KMS-11 (cell line): ENCODE data around the gene PRR11.

Source experiments
- H2AFZ ChIP-seq: fragments of 200-600 bp; sonication (generic); 2 replicates; pipeline ENCODE4 v1.6.1; 2016; ENCODE audit warnings: antibody characterized with exemption, mixed run types, low read depth
- H3K27ac ChIP-seq: fragments of 200-600 bp; sonication (generic); 2 replicates; pipeline ENCODE4 v1.6.1; 2016; ENCODE audit warnings: mild to moderate bottlenecking, mixed run types
- H3K27me3 ChIP-seq: fragments of 200-600 bp; sonication (generic); 2 replicates; pipeline ENCODE4 v1.6.1; 2017; ENCODE audit warnings: mild to moderate bottlenecking, low read depth, mixed run types, moderate library complexity; ENCODE audit not compliant: insufficient read depth
- H3K36me3 ChIP-seq: fragments of 200-600 bp; sonication (generic); 2 replicates; pipeline ENCODE4 v1.6.1; 2017; ENCODE audit warnings: mild to moderate bottlenecking, mixed run types; ENCODE audit not compliant: insufficient read depth
- H3K4me1 ChIP-seq: fragments of 200-600 bp; sonication (generic); 2 replicates; pipeline ENCODE4 v1.6.1; 2016; ENCODE audit warnings: mild to moderate bottlenecking, low read depth, mixed run types; ENCODE audit not compliant: poor library complexity, severe bottlenecking
- H3K4me2 ChIP-seq: fragments of 200-600 bp; sonication (generic); 2 replicates; pipeline ENCODE4 v1.7.0; 2016; ENCODE audit warnings: mild to moderate bottlenecking, mixed run types
- H3K4me3 ChIP-seq: fragments of 200-600 bp; sonication (generic); IDR thresholded peaks from 2 replicates; pipeline ENCODE4 v1.6.1; 2017; ENCODE audit warnings: low read depth, low read length, mixed read lengths; ENCODE audit not compliant: insufficient read depth
- H3K79me2 ChIP-seq: fragments of 200-600 bp; sonication (generic); 2 replicates; pipeline ENCODE4 v1.6.1; 2016; ENCODE audit warnings: low read depth, mixed run types; ENCODE audit not compliant: insufficient read depth
- H3K9ac ChIP-seq: fragments of 200-600 bp; sonication (generic); 2 replicates; pipeline ENCODE4 v1.6.1; 2016; ENCODE audit warnings: mild to moderate bottlenecking, mixed run types
- H4K20me1 ChIP-seq: fragments of 200-600 bp; sonication (generic); 2 replicates; pipeline ENCODE4 v1.6.1; 2016; ENCODE audit warnings: mild to moderate bottlenecking, mixed run types; ENCODE audit not compliant: insufficient read depth
- TF ChIP-seq, protein P1 (sequence below): fragments of 200-600 bp; sonication (generic); conservative IDR thresholded peaks from 2 replicates; pipeline ENCODE4 v1.6.1; 2017; ENCODE audit warnings: low read depth, mild to moderate bottlenecking, antibody characterized with exemption, low read length, moderate library complexity, mixed read lengths

PRR11 gene

DNA sequence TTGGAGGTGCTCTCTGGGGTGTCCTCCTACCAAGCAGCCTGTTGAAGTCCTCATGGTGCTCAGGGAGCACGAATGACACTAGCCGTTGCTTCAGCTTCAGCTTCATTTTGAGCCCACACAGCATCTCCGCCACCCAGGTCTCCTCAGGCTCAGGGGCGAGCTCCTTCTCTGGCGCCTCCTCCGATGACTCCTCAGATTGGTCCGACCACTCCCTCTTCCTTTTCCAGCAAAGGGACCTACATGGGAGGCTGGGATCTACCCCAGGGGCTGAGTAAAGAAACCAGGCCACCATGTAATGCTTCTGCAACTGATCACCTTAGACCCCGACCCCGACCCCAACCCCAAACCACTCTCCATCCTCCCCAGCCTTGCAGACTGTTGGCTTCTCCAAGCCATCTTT lies 25.9 kb downstream of the PRR11 start:
- Histone ChIP-seq H3K4me1 (no peaks in the 10 kb centered on the region), H3K27me3 (no peaks in the 10 kb centered on the region), H3K79me2 (0 out of 2 replicates have a peak, but pooled peaks cover 7% of the 10 kb centered on the region), H3K9ac (no peak overlapping the region), H2AFZ (no peak overlapping the region), H4K20me1 (no peaks in the 10 kb centered on the region), H3K27ac (no peak overlapping the region), H3K4me3 (no peak overlapping the region), H3K4me2 (no peak overlapping the region), H3K36me3 (no peaks in the 10 kb centered on the region)
- TF ChIP-seq, protein P1, sequence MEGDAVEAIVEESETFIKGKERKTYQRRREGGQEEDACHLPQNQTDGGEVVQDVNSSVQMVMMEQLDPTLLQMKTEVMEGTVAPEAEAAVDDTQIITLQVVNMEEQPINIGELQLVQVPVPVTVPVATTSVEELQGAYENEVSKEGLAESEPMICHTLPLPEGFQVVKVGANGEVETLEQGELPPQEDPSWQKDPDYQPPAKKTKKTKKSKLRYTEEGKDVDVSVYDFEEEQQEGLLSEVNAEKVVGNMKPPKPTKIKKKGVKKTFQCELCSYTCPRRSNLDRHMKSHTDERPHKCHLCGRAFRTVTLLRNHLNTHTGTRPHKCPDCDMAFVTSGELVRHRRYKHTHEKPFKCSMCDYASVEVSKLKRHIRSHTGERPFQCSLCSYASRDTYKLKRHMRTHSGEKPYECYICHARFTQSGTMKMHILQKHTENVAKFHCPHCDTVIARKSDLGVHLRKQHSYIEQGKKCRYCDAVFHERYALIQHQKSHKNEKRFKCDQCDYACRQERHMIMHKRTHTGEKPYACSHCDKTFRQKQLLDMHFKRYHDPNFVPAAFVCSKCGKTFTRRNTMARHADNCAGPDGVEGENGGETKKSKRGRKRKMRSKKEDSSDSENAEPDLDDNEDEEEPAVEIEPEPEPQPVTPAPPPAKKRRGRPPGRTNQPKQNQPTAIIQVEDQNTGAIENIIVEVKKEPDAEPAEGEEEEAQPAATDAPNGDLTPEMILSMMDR: no peak

DNA sequence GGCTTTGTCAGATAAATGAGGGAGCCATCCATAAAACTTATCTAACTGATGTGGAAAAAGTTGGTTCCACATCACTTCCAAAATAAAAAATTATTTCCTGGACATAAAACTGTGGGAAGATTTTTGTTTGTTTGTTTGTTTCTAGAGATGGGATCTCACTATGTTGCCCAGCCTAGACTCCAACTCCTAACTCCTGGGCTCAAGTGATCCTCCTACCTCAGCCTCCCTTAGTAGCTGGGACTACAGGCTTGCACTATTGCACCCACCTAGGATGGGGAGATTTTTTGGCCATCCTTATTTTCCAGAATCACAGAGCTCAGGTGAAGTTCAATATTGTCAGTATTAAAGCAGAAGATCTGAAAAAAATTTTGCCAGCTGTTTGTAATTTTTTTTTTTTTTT lies 30.5 kb downstream of the PRR11 start:
- Histone ChIP-seq H3K27me3 (no peaks in the 10 kb centered on the region), H4K20me1 (no peaks in the 10 kb centered on the region), H3K4me2 (no peak overlapping the region), H3K4me1 (no peaks in the 10 kb centered on the region), H3K27ac (no peak overlapping the region), H3K9ac (no peak overlapping the region), H3K36me3 (no peaks in the 10 kb centered on the region), H3K4me3 (no peak overlapping the region), H3K79me2 (0 out of 2 replicates have a peak, but pooled peaks cover 7% of the 10 kb centered on the region), H2AFZ (no peak overlapping the region)
- TF ChIP-seq, protein P1: no peak

DNA sequence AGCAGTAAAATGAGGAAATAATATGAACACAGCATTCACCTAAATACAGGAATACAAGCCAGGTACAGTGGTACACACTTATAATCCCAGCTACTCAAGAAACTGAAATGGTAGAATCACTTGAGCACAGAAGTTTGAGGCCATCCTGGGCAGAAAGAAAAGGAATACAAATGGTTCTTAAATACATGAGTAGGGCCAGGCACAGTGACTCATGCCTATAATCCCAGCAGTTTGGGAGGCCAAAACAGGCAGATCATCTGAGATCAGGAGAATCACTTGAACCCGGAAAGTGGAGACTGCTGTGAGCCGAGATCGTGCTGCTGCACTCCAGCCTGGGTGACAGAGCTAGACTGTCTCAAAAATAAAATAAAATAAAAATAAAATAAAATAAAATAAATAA lies 31.3 kb downstream of the PRR11 start:
- H3K27ac ChIP-seq: no peak overlapping the region
- H3K9ac ChIP-seq: no peak overlapping the region
- H3K4me2 ChIP-seq: no peak overlapping the region
- H3K4me3 ChIP-seq: no peak overlapping the region
- H2AFZ ChIP-seq: no peak overlapping the region
- H3K36me3 ChIP-seq: no peaks in the 10 kb centered on the region; the same call in 1 of the 2 replicates
- no peaks in the 10 kb centered on the region for H3K27me3 ChIP-seq
- TF ChIP-seq, protein P1: no peak
- H4K20me1 ChIP-seq: no peaks in the 10 kb centered on the region
- H3K4me1 ChIP-seq: no peaks in the 10 kb centered on the region
- 0 out of 2 replicates have a peak, but pooled peaks cover 7% of the 10 kb centered on the region for H3K79me2 ChIP-seq

DNA sequence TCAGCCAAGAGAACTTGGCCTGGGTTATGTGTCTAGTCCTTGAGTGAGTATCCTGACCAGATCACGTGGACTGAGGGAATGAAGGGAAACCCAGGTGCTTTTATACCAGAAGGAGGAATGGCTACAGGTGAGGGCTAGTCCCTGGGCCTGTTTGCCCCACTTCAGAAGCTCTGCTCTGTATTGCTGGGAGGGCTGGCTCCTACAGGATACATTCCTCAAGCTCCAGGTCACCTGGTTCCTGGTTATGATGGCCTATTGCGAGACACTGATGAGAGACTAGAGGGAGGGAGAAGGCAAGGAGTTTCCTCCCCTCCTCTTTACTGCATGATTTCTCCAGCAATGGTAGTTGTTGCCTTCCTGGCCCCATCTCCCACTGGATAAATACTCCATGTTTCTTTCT lies 35.3 kb downstream of the PRR11 start:
- no peak overlapping the region for H3K27ac ChIP-seq
- no peak overlapping the region for H3K4me3 ChIP-seq
- TF ChIP-seq, protein P1: no peak
- H3K79me2 ChIP-seq: no peaks in the 10 kb centered on the region
- no peak overlapping the region for H3K9ac ChIP-seq
- H3K36me3 ChIP-seq: no peaks in the 10 kb centered on the region; the same call in 1 of the 2 replicates
- no peak overlapping the region for H3K4me2 ChIP-seq
- H4K20me1 ChIP-seq: no peaks in the 10 kb centered on the region
- no peaks in the 10 kb centered on the region for H3K27me3 ChIP-seq
- H2AFZ ChIP-seq: no peak overlapping the region
- H3K4me1 ChIP-seq: no peaks in the 10 kb centered on the region
